GM19023 (cell line): Measurements from ENCODE around the gene SLC24A3.

Experiments used
- ATAC-seq: cut with Tn5 transposase; IDR thresholded peaks from one replicate; pipeline ENCODE4 v1.9.1; 2021; ENCODE audit warnings: mild to moderate bottlenecking, moderate library complexity; ENCODE audit not compliant: unreplicated experiment

The SLC24A3 gene

DNA sequence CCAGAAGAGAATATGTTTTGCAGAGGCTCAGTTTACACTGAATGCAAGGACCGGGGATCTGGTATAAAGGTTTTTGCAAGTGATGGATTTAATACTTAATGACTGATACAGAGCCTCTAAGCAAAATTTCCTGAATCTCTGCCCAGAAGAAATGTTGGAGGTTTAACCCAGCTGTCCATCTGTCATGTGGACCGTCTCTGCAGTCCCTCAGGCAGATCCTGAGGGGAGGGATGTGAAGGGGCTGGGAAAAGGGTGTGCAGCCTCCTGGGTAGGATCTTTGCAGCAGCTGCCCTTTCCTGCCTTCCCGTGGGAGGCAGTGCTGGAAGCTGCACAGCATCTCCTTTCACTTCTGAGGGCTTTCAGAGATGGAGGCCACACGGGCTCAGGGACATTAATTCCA lies 207.0 kb downstream of the SLC24A3 start:
- no peak for ATAC-seq

DNA sequence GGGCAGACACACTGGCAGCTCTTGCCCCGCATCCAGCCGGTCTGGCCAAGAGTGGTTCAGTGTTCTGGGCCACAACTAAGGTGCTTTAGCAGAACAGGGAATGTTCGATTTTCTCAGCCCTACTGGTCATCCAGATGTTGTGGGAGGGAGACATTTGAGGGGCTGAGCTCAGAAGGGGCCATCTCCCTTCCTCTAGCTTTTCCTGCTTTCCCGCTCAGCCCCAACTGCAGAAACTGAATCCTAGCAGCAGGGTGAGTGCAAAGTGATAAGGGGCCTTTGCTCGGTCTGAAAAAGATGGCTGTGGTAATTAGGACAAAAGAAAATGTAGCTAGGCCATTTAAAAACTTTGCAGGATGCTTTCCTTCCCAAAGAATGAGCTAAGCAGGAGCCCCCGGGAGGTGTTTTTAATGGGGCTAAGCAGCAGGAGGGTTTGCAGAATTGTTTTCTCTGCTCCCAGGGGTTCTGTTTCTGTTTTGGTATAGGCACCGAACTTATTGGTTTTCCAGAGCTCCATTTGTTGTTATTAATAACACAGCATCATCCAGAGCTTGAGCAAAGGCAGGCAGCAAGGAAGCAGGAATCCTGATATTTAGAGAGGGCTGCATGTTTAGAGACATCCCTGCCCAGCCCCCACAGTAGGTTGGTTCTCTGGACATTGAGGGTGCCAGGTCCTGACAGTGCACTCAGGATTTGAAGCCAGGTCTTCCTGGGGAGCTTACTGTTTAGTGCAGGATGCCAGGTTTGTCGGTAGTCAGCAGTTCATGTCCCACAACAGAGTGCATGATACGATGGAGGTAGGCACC lies 210.9 kb downstream of the SLC24A3 start:
- no peak for ATAC-seq

DNA sequence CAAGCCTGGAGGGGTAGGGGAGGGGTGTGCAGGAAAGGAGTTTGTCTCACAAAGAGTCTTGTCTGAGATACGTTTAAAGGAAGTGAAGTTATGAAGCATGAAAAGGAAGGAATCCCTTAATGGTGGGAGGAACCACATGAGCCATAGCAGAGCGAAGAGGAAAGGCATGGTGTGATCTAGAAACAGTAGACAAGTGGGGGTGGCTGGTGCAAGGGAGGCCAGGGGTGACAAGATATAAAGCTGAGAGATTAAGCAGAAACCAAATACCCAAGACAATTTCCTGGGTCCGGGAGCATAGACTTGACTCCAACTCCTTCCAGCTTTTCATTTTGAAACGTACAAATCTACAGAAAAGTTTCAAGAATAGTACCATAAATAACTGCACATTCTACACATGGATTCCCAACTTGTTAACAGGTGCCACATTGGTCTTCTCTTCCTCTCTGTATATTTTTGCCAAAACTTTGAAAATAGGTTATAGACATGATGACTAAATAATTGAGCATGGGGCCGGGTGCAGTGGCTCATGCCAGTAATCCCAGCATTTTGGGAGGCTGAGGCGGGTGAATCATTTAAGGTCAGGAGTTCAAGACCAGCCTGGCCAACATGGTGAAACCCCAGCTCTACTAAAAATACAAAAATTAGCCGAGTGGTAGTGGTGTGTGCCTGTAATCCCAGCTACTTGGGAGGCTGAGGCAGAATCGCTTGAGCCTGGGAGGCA lies 211.6 kb downstream of the SLC24A3 start:
- no peak for ATAC-seq

DNA sequence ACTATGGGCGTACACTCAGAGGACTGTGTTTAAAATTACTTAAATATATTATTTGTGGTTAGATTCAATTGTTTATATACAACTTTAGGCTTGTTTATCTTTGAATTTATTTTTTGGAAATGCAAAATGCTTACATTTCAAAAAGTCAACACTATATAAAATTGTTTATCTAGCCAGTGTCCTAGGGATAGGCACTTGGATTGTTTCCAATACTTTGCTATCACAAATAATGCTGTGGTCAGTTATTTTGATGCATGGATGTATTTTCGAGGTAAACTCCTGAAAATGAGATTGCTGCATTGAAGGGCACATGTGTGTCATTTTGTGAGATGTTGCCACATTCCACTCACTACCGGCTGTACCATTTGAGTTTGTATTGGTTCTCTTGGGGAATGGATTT lies 213.9 kb downstream of the SLC24A3 start:
- no peak for ATAC-seq

DNA sequence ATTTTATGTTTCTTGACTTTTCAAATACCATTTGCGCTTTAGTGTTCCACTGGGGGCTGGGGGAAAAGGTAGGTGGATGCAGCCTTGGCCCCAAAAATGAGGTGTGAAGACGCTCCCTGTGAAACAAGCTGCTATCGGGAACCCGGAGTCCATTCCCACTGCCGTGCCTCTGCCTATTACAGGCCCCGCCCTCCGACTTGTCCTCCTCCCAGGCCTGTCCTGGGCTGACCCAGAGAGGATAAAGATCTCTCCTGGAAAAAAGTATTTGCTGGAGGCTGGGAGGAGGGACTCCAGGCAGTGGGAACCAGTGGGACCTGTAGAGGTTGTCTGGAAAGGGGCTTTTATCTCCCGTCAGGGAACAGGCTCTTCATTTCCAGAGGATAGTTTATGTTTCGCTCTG lies 215.0 kb downstream of the SLC24A3 start:
- ATAC-seq, result no peak

DNA sequence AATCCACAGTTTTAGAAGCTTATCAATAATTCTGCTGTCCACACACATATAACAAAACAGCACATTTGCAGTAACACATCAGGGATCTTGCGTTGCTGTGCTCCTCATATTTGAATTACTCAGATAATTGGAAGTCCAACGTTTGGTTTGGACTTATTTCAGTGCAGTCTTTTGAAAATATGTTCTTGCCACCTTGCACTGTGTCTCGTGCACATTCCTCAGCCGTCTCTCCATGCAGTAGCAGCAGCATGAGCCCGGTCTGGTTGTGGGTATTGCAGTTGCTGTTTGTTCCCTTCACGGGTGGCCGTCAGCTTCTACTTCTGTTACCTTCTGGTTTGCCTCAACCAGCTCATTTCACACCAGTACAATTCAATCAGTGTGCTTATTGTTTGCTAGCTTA lies 215.5 kb downstream of the SLC24A3 start:
- no peak for ATAC-seq

DNA sequence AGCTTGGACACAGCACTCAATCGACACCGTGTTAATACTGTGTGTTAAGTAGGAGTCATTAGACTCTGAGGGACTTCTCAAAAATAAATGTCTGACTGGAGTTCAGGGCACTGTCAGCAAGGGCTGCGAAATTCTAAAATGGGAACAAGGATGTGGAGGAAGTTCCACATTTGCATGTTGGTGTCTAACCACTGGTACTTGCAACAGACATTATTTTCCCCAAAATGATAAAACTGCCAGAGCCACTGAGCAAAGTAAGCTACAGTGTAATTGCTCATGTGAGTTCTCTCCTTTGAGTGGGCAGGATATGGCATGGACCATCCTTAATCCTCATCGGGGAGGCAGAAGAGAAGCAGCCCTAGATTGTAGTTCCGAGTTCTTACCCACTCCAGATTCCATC lies 215.9 kb downstream of the SLC24A3 start:
- ATAC-seq, result no peak

DNA sequence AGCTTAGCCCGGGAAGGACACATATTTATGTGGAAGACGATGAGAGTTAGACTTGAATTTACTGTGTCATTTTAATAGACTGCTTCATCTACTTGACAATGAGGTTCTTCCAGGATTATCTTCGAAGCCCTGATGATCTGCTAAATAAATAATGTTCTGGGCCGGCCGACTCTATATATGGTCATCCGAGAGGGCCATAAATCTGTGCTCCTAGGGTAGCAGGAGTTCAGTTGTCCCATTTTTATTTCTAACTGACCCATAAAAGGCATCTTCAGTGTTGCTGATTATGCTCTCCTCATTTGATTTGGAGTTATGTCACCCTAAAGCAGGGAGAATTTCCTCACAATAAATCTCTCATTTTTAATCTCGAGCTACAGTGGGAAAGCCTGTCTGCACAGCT lies 217.1 kb downstream of the SLC24A3 start:
- ATAC-seq, result no peak

DNA sequence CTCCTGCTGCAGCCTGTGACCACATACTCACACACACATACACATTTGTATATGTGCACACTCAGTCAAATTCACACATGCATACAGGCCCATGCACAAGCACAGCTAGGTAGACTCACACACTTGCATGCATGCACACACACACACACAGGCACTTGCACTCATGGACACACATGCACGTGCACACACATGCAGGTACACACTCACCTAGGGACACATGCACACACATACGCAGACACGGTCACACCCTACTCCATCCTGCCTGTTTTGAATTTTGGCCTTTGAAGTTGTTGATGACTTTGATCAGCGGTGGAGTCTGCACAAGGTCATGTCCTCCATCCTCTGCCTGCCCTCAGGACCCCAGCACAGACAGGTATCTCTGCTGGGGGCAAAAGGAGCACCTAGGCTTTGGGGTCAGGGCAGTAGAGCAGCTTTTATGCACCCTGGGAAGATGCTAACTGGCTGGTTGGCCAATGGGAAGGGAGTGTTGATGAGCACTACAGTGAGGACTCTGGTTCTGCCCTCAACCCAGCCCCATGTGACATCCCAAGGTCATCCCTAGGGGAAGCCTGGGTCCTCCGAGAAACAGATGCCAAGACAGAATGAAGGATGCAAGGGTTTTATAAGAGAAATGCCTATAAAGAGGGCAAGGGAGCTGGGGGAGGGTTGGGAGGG lies 218.3 kb downstream of the SLC24A3 start:
- no peak for ATAC-seq

DNA sequence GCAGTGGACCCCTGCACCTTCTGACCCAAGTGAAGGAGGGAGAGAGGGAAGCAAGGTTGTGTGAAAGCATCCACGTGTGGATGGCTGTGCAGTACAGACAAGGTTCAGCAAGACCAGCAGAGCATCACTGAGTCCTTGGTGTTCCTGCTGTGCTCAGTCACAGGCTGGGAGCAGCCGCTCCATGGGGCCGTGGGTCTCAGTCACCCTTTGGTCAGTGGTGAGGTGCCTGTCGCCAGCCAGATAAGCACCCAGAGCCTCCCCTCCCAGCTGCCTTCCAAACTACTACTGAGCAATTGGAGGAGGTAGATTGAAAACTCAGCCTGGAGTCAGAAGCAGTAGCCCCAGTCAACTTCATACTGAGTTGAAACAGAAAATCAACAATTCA lies 218.9 kb downstream of the SLC24A3 start:
- ATAC-seq, result no peak

DNA sequence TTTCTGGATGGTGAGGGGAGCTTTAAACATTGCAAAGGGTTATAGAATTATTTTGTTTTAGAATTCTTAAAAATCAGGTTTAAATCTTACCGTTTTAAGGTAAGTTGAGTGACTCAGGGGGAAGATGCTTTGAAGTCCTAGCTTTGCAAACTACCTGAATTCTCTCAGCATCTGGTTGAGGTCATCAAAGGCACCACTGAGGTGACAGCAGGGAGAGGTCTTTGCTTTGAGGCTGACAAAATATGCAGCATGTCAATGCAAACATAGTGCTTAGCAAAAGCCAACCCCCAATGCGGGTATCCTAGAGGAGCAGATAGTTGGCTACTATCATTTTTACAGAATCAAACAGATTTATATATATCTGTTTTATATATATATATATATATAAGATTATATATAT lies 219.5 kb downstream of the SLC24A3 start:
- no peak for ATAC-seq

DNA sequence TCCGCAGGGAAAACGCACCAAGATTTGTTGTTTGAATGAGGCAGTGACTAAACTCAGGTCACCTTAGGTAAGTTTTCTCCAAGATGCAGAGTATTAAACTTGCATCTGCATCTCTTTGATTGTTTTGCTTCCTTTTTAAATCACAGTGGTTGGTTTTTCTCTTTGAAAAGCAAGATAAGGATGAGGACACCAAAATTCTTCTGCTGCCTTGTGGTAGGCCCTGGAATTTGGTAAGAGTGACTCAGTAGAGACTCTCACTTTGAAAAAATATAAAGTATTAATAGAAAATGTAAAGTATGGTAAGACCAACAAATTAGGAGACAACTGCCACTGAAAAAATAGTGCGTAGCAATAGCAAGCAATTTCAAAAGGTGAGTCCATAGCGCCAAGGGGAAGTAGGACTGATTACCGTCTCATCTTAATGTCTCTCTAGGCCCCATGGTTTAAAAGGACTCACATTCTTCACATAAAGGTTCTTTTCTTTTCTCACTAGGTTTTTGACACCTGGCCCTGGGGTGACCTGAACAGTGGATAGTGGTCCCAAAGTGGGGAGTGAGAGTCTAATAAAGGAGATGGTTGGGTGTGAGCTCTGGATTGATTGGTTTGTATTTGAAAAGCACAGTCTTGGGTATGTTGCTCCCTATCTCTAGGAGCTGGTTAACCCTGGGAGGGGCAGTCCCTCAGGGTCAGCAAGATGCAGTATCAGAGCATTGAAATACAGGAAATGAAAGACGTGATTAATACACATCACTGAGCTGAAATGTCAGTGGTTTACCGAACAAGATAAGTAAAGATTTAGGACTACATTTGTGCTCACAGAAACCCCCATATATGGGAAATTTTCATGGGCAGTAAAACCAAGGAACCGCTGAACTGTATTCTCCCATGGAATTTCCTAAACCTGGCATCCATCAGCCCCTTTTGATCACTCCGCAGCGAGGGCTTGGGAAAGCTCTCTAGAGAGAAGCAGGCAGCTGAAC lies 221.2 kb downstream of the SLC24A3 start:
- no peak for ATAC-seq

DNA sequence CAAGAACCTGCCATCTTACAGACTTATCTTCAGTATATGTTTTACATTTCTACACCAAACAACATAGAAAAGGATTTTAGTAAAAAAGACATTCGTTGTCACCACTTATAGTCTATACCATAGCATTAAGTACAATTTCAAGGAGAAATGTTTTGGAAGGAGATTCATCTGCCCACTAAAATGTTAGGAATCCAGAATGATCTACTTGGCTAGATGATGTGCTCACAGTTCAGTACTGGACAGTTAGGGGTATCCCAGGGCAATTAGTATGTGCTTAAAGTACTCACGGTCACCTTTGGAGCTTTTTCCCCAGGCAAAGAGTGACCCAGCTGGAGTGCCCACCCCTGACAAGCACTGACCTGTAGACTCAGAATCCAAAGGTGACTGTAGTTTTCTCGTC lies 222.9 kb downstream of the SLC24A3 start:
- no peak for ATAC-seq

DNA sequence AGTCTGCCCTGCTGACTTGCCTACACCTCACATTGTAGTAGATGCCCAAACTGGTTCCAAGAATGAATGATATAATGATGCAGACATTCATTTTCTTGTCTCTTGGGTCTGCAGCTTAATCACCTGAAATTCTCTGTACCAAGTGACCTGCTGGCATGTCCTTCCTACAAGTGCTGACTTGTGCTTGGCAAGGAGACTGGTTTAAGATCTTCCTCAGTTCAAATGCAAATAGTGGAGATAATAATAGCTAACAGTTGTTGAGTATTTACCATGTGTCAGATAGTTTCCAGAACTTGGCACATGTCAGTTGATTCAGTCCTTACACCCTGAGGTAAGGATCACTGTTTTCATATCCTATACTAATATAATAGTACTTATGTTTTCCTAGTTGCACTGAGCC lies 223.4 kb downstream of the SLC24A3 start:
- no peak for ATAC-seq

DNA sequence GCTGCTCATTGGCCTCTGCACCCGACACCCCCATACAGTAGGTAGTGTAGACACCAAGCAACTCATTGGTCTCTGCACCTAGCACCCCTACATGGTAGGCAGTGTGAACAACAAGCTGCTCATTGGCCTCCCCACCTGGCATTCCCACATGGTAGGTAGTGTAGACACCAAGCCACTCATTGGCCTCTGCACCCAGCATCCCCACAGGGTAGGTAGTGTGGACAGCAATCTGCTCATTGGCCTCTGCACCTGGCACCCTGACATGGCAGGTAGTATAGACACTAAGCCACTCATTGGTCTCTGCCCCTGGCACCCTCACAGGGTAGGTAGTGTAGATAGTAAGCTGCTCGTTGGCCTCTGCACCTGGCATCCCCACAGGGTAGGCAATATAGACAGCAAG lies 226.0 kb downstream of the SLC24A3 start:
- no peak for ATAC-seq

DNA sequence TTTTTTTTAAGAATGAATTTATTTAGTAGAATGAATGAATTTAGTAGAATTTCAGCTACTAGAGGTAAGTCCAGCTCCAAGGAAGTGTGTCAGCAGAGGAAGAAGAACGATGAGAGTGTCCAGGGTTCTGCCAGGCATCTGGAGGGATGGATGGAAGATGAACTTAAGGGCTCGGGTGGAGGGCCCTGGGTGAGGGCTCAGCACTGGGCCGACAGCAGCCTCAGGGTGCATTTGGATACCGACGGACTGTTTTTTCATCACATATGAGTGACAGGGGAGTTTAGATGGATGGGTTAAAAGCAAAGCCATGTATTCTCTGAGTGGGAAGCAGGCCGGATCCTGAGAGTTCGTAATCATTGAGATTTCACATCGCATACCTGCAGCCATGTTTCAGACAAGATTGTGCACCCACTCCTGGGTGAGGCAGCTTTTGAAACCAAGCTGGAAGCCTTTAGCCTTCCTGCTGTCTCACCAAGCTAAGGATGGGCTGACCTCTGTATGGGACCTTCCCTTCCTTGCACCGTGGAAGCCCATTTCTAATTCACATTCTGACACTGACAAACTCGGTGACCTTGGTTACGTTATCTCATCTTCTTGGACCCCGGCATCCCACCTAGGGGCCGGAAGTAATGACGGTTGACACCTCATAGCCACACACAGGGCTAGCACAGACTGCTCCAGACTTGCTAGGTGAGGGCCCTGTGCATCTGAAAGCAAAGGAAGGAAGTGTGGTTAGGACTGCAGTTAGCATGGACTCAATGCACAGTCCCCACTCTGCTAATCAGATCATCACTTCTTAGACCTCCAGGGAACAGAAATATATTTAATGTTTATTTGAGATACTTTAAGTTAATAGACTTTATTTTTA lies 228.5 kb downstream of the SLC24A3 start:
- ATAC-seq, result no peak

DNA sequence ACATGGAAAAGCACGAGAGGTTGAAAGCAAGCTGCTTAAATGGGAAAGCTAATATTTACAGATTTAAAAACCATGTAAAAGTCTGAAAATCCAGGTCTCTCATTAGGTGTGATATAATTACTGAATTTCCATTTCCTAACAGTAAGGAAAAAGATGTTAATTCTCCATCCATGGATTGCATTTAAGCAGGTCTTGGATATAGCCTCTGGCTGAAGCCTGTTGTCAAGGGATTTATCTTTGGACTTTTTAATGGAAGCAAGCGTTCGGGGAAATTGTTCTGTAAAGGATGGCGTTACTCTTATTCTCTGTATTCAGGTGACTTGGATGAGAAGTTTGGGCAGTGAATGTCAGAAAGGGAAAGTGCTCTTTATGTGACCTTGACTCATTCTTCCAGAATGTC lies 233.8 kb downstream of the SLC24A3 start:
- ATAC-seq, result no peak

DNA sequence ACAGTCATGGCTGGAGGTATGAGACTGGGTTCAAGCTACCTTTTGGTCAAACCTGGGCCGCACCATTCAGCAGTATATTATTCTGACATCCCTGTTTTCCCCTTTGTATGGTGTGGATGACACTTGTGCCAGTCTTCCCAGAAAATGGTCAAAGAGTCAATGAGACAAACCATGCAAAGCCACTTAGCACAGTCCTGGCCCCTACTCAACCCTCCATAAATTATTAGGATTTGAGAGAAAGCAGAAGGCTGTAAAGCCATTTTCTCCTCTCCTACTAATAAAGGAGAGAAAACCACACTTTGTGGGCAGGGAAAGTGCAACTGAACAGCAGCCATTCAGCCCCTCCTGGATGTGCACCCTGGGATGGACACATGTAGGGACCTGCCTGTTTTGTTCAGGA lies 236.2 kb downstream of the SLC24A3 start:
- ATAC-seq, result no peak

DNA sequence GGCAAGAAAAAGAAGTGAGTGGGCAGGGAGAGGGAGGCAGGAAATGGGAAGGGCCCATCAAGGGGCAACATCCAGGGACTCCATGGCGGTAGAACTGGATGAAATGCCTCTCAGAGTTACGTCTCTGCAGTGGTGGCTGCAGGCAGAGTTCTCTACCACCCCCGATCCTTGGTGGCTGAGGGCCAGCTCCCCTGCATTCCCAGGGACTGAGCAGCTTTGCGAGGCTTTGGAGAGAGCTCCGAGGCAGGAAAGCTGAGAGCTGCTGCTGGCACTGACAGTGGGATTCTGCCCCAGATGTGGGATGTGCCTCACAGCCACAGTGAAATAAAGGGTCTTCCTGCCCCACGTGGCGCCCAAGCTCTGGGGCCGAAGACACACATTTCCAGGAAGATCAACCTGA lies 236.6 kb downstream of the SLC24A3 start:
- ATAC-seq, result no peak
